Progenitor cell of endocrine pancreas (in vitro differentiated cells): ENCODE data around the gene PSMG3. TPM values are rescaled to one million over a fixed set of nuclear protein-coding genes. Genes with fewer than 3 reads are reported as not detected.

Source experiments
- DNase-seq: peaks from one replicate; pipeline ENCODE4 v3.0.0; 2021; ENCODE audit warnings: low spot score; ENCODE audit not compliant: unreplicated experiment
- H3K27ac Mint-ChIP-seq: 2 replicates; pipeline ENCODE4 v1.8.0; 2021; ENCODE audit warnings: mild to moderate bottlenecking, moderate library complexity, mixed read lengths
- H3K27me3 Mint-ChIP-seq: 2 replicates; pipeline ENCODE4 v1.8.0; 2021; ENCODE audit warnings: mixed read lengths
- H3K36me3 Mint-ChIP-seq: 2 replicates; pipeline ENCODE4 v1.8.0; 2022; ENCODE audit warnings: mixed read lengths; ENCODE audit not compliant: insufficient read depth
- H3K4me1 Mint-ChIP-seq: 2 replicates; pipeline ENCODE4 v1.8.0; 2021; ENCODE audit warnings: low read depth, mixed read lengths
- H3K4me3 Mint-ChIP-seq: 2 replicates; pipeline ENCODE4 v1.8.0; 2021; ENCODE audit warnings: low read depth, mild to moderate bottlenecking, moderate library complexity, mixed read lengths
- H3K9me3 Mint-ChIP-seq: 2 replicates; pipeline ENCODE4 v1.8.0; 2021; ENCODE audit warnings: low read depth, mixed read lengths
- CTCF ChIP-seq: fragments of 200-600 bp; sonication (generic); IDR thresholded peaks from one replicate; pipeline ENCODE4 v1.5.0; 2021; ENCODE audit warnings: antibody characterized with exemption, mild to moderate bottlenecking; ENCODE audit not compliant: unreplicated experiment
- total RNA-seq: library from RNA; stranded (reverse); gene quantifications from 2 replicates; pipeline ENCODE4 v1.2.1, GENCODE V29; 2021

Gene PSMG3
- total RNA-seq, 1 donor from 2014 or later, result 29.1 TPM

GRCh38 chr7:1562597-1563051 is 7.2 kb downstream of the PSMG3 start:
- H3K4me1 Mint-ChIP-seq, result peaks cover 5% of the 10 kb centered on the region
- peaks cover 4% of the 10 kb centered on the region for H3K36me3 Mint-ChIP-seq
- H3K4me3 Mint-ChIP-seq, result no peak overlapping the region
- no peaks in the 10 kb centered on the region for H3K9me3 Mint-ChIP-seq
- H3K27me3 Mint-ChIP-seq, result no peaks in the 10 kb centered on the region
- H3K27ac Mint-ChIP-seq, result no peak overlapping the region
- no peak for TF ChIP-seq CTCF
- no peak for DNase-seq

GRCh38 chr7:1562116-1562515 is 7.7 kb downstream of the PSMG3 start:
- no peak for DNase-seq
- Mint-ChIP-seq H3K27ac (no peak overlapping the region), H3K9me3 (no peaks in the 10 kb centered on the region), H3K4me3 (no peak overlapping the region), H3K4me1 (peaks cover 2% of the 10 kb centered on the region), H3K27me3 (no peaks in the 10 kb centered on the region), H3K36me3 (peaks cover 4% of the 10 kb centered on the region)
- TF ChIP-seq CTCF, result no peak

- H3K9me3 Mint-ChIP-seq, result no peaks in the 10 kb centered on the region
- H3K4me1 Mint-ChIP-seq, result peaks cover 2% of the 10 kb centered on the region
- no peaks in the 10 kb centered on the region for H3K27me3 Mint-ChIP-seq
- no peak overlapping the region for H3K4me3 Mint-ChIP-seq
- TF ChIP-seq CTCF, result no peak
- DNase-seq, result no peak
- no peak overlapping the region for H3K27ac Mint-ChIP-seq
- peaks cover 4% of the 10 kb centered on the region for H3K36me3 Mint-ChIP-seq
Measured at GRCh38 chr7:1561036-1561940, 8.5 kb downstream of the PSMG3 start.

GRCh38 chr7:1560620-1561031 is 9.2 kb downstream of the PSMG3 start:
- Mint-ChIP-seq H3K27me3 (no peaks in the 10 kb centered on the region), H3K4me1 (peaks cover 5% of the 10 kb centered on the region), H3K4me3 (no peak overlapping the region), H3K27ac (no peak overlapping the region), H3K36me3 (peaks cover 3% of the 10 kb centered on the region), H3K9me3 (no peaks in the 10 kb centered on the region)
- DNase-seq, result no peak
- TF ChIP-seq CTCF, result no peak

- H3K4me3 Mint-ChIP-seq, result no peak overlapping the region
- no peak overlapping the region for H3K27ac Mint-ChIP-seq
- TF ChIP-seq CTCF, result no peak
- H3K4me1 Mint-ChIP-seq, result peaks cover 7% of the 10 kb centered on the region
- no peaks in the 10 kb centered on the region for H3K36me3 Mint-ChIP-seq
- no peak for DNase-seq
- no peaks in the 10 kb centered on the region for H3K27me3 Mint-ChIP-seq
- no peaks in the 10 kb centered on the region for H3K9me3 Mint-ChIP-seq
Measured at GRCh38 chr7:1559626-1560590, 9.9 kb downstream of the PSMG3 start.
